Liver (tissue), 9 donors: ENCODE data around the gene CTTNBP2. TPM values are rescaled to one million over a fixed set of nuclear protein-coding genes. Genes with fewer than 3 reads are reported as not detected.

Source experiments
- DNase-seq: peaks from one replicate; pipeline ENCODE4 v3.0.0-alpha.2; 2017; ENCODE audit warnings: low spot score
- H3K27ac ChIP-seq, 2 donors: one replicate each; pipeline ENCODE4 v1.7.0; 2013; ENCODE audit warnings: inconsistent platforms in 2 of 2, low read length in 2 of 2, control low read depth in 1 of 2, low read depth in 1 of 2, mild to moderate bottlenecking in 1 of 2
- H3K27me3 ChIP-seq, 4 donors: one replicate each; pipeline versions ENCODE4 v1.6.1 to v1.7.0; 2013; ENCODE audit warnings: low read length in 3 of 4, inconsistent platforms in 1 of 4, mild to moderate bottlenecking in 1 of 4, moderate library complexity in 1 of 4; ENCODE audit not compliant: control insufficient read depth in 4 of 4, insufficient read depth in 4 of 4
- H3K36me3 ChIP-seq, 4 donors: one replicate each; pipeline versions ENCODE4 v1.6.1 to v1.7.0; 2013; ENCODE audit warnings: low read length in 3 of 4, mild to moderate bottlenecking in 3 of 4, low read depth in 1 of 4, moderate library complexity in 1 of 4; ENCODE audit not compliant: control insufficient read depth in 4 of 4, insufficient read depth in 3 of 4
- H3K4me1 ChIP-seq, 4 donors: one replicate each; pipeline versions ENCODE4 v1.6.1 to v1.7.0; 2013; ENCODE audit warnings: low read length in 3 of 4, mild to moderate bottlenecking in 3 of 4, moderate library complexity in 1 of 4; ENCODE audit not compliant: control insufficient read depth in 4 of 4, insufficient read depth in 4 of 4
- H3K4me3 ChIP-seq, 3 donors: one replicate each; pipeline versions ENCODE4 v1.6.1 to v1.7.0; 2013; ENCODE audit warnings: low read length in 3 of 3, control low read depth in 1 of 3, low read depth in 1 of 3, mild to moderate bottlenecking in 1 of 3
- H3K9ac ChIP-seq, 2 donors: one replicate each; pipeline ENCODE4 v1.7.0; 2013; ENCODE audit warnings: low read length in 2 of 2, mild to moderate bottlenecking in 2 of 2, moderate library complexity in 2 of 2, control low read depth in 1 of 2, low read depth in 1 of 2
- H3K9me3 ChIP-seq, 4 donors: one replicate each; pipeline versions ENCODE4 v1.6.1 to v1.7.0; 2013; ENCODE audit warnings: low read length in 3 of 4; ENCODE audit not compliant: control insufficient read depth in 4 of 4
- ATF3 ChIP-seq: IDR thresholded peaks from 2 replicates; pipeline ENCODE4 v1.6.1; 2016; ENCODE audit warnings: antibody characterized with exemption
- EGR1 ChIP-seq, 2 donors: IDR thresholded peaks; 2 replicates each; pipeline ENCODE4 v1.6.1; 2016 to 2018; ENCODE audit warnings: antibody characterized with exemption in 2 of 2, low read depth in 2 of 2
- FOXA1 ChIP-seq: IDR thresholded peaks from 2 replicates; pipeline ENCODE4 v1.6.1; 2016; ENCODE audit warnings: antibody characterized with exemption
- FOXA2 ChIP-seq: IDR thresholded peaks from 2 replicates; pipeline ENCODE4 v1.6.1; 2016; ENCODE audit warnings: antibody characterized with exemption
- GABPA ChIP-seq, 2 donors: IDR thresholded peaks in 1 of 2; conservative IDR thresholded peaks in 1 of 2; 2 replicates each; pipeline ENCODE4 v1.6.1; 2016; ENCODE audit warnings: antibody characterized with exemption in 2 of 2, mild to moderate bottlenecking in 1 of 2, moderate library complexity in 1 of 2
- HNF4A ChIP-seq, 2 donors: conservative IDR thresholded peaks; 2 replicates each; pipeline ENCODE4 v1.6.1; 2016; ENCODE audit warnings: antibody characterized with exemption in 2 of 2, mild to moderate bottlenecking in 2 of 2
- HNF4G ChIP-seq: IDR thresholded peaks from 2 replicates; pipeline ENCODE4 v1.6.1; 2016; ENCODE audit warnings: antibody characterized with exemption
- JUND ChIP-seq, 2 donors: IDR thresholded peaks; 2 replicates each; pipeline ENCODE4 v1.6.1; 2016; ENCODE audit warnings: antibody characterized with exemption in 2 of 2
- MAX ChIP-seq: IDR thresholded peaks from 2 replicates; pipeline ENCODE4 v1.6.1; 2016; ENCODE audit warnings: antibody characterized with exemption
- NR2F2 ChIP-seq: IDR thresholded peaks from 2 replicates; pipeline ENCODE4 v1.6.1; 2016; ENCODE audit warnings: antibody characterized with exemption
- RAD21 ChIP-seq, 2 donors: IDR thresholded peaks; 2 replicates each; pipeline ENCODE4 v1.6.1; 2016; ENCODE audit warnings: antibody characterized with exemption in 2 of 2, mild to moderate bottlenecking in 2 of 2
- RXRA ChIP-seq, 2 donors: IDR thresholded peaks; 2 replicates each; pipeline ENCODE4 v1.6.1; 2017 to 2018; ENCODE audit warnings: antibody characterized with exemption in 2 of 2, mild to moderate bottlenecking in 1 of 2
- SP1 ChIP-seq: IDR thresholded peaks from 2 replicates; pipeline ENCODE4 v1.6.1; 2018; ENCODE audit warnings: antibody characterized with exemption, mild to moderate bottlenecking
- TAF1 ChIP-seq: conservative IDR thresholded peaks from 2 replicates; pipeline ENCODE4 v1.6.1; 2016; ENCODE audit warnings: antibody characterized with exemption, mild to moderate bottlenecking
- YY1 ChIP-seq: IDR thresholded peaks from 2 replicates; pipeline ENCODE4 v1.6.1; 2016; ENCODE audit warnings: antibody characterized with exemption, mild to moderate bottlenecking
- ZBTB33 ChIP-seq: IDR thresholded peaks from 2 replicates; pipeline ENCODE4 v1.6.1; 2016; ENCODE audit warnings: antibody characterized with exemption
- WGBS: extraction: QIAGEN DNeasy Blood & Tissue Kit; methylation state at CpG from one replicate; pipeline ENCODE4 v1.1.7; 2013; 5-methylcytosine and 5-hydroxymethylcytosine counted together
- polyA plus RNA-seq, 2 donors: library from polyadenylated mRNA; stranded (reverse) in 1 of 2; unstranded in 1 of 2; fragments of 200-250 nt in 1 of 2; fragments of >200 nt in 1 of 2; fragmentation: Nextera tagmentation in 1 of 2; extraction: Ambion mirVana in 1 of 2; gene quantifications; one replicate each; pipeline versions ENCODE4 v1.2.1 to v1.2.3, GENCODE V29; 2013 to 2015
- total RNA-seq, 2 donors: library from RNA; depleted of rRNA; stranded (reverse); fragments of >200 nt; gene quantifications; one replicate each; pipeline ENCODE4 v1.2.3, GENCODE V29; 2014
- TF ChIP-seq, protein P1 (sequence below): fragments of 150-350 bp; IDR thresholded peaks from 2 replicates; pipeline ENCODE4 v1.5.1; 2017; ENCODE audit warnings: improper control_type of control experiment, low read depth, low read length; ENCODE audit not compliant: missing input control
- TF ChIP-seq, protein P2 (sequence below): IDR thresholded peaks from 2 replicates; pipeline ENCODE4 v1.6.1; 2016; ENCODE audit warnings: antibody characterized with exemption, mild to moderate bottlenecking
- donor health status: healthy.
- donor health status: healthy.
- donor health status: healthy.
- donor health status: healthy.
- donor health status: healthy.

The CTTNBP2 gene
- total and polyA plus RNA-seq, 4 donors = 1.2 to 1.7 (median 1.5) TPM

GRCh38 chr7:117724898-117725297 lies 148.3 kb downstream of the CTTNBP2 start:
- H3K27ac ChIP-seq = no peak overlapping the region
- H3K4me3 ChIP-seq = no peak overlapping the region
- no peaks in the 10 kb centered on the region for H3K9me3 ChIP-seq
- 98% methylated on average over 3 of the region's 3 CpGs for WGBS
- no peak overlapping the region for H3K9ac ChIP-seq
- no peak for DNase-seq
- H3K27me3 ChIP-seq = peaks cover 0 to 2% (median 0%) of the 10 kb centered on the region in 4 donors
- TF ChIP-seq EGR1 (IDR thresholded peaks at IDR 0.05; ENCODE audit: low read depth in 2 of 2) (no peak), TAF1 (no peak), NR2F2 (no peak), ZBTB33 (no peak), RXRA (IDR thresholded peaks at IDR 0.05) (no peak), GABPA (IDR thresholded peaks at IDR 0.05 in 1 of 2, conservative IDR thresholded peaks at IDR 0.05 in 1 of 2) (no peak), FOXA2 (no peak)
- TF ChIP-seq, protein P1, sequence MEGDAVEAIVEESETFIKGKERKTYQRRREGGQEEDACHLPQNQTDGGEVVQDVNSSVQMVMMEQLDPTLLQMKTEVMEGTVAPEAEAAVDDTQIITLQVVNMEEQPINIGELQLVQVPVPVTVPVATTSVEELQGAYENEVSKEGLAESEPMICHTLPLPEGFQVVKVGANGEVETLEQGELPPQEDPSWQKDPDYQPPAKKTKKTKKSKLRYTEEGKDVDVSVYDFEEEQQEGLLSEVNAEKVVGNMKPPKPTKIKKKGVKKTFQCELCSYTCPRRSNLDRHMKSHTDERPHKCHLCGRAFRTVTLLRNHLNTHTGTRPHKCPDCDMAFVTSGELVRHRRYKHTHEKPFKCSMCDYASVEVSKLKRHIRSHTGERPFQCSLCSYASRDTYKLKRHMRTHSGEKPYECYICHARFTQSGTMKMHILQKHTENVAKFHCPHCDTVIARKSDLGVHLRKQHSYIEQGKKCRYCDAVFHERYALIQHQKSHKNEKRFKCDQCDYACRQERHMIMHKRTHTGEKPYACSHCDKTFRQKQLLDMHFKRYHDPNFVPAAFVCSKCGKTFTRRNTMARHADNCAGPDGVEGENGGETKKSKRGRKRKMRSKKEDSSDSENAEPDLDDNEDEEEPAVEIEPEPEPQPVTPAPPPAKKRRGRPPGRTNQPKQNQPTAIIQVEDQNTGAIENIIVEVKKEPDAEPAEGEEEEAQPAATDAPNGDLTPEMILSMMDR = no peak
- no peaks in the 10 kb centered on the region for H3K4me1 ChIP-seq
- H3K36me3 ChIP-seq = no peaks in the 10 kb centered on the region

GRCh38 chr7:117719377-117719776 lies 153.9 kb downstream of the CTTNBP2 start:
- TF ChIP-seq EGR1 (IDR thresholded peaks at IDR 0.05; ENCODE audit: low read depth in 2 of 2) (no peak), FOXA2 (no peak), JUND (IDR thresholded peaks at IDR 0.05) (no peak), NR2F2 (no peak), SP1 (no peak), RXRA (IDR thresholded peaks at IDR 0.05) (no peak), YY1 (no peak), HNF4G (no peak), ZBTB33 (no peak), TAF1 (no peak), ATF3 (no peak), RAD21 (IDR thresholded peaks at IDR 0.05) (no peak), HNF4A (conservative IDR thresholded peaks at IDR 0.05) (no peak), MAX (no peak), GABPA (IDR thresholded peaks at IDR 0.05 in 1 of 2, conservative IDR thresholded peaks at IDR 0.05 in 1 of 2) (no peak), FOXA1 (no peak)
- TF ChIP-seq, protein P2, sequence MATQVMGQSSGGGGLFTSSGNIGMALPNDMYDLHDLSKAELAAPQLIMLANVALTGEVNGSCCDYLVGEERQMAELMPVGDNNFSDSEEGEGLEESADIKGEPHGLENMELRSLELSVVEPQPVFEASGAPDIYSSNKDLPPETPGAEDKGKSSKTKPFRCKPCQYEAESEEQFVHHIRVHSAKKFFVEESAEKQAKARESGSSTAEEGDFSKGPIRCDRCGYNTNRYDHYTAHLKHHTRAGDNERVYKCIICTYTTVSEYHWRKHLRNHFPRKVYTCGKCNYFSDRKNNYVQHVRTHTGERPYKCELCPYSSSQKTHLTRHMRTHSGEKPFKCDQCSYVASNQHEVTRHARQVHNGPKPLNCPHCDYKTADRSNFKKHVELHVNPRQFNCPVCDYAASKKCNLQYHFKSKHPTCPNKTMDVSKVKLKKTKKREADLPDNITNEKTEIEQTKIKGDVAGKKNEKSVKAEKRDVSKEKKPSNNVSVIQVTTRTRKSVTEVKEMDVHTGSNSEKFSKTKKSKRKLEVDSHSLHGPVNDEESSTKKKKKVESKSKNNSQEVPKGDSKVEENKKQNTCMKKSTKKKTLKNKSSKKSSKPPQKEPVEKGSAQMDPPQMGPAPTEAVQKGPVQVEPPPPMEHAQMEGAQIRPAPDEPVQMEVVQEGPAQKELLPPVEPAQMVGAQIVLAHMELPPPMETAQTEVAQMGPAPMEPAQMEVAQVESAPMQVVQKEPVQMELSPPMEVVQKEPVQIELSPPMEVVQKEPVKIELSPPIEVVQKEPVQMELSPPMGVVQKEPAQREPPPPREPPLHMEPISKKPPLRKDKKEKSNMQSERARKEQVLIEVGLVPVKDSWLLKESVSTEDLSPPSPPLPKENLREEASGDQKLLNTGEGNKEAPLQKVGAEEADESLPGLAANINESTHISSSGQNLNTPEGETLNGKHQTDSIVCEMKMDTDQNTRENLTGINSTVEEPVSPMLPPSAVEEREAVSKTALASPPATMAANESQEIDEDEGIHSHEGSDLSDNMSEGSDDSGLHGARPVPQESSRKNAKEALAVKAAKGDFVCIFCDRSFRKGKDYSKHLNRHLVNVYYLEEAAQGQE = no peak
- TF ChIP-seq, protein P1 = no peak
- WGBS = 76% methylated on average over 3 of the region's 3 CpGs

More at GRCh38 chr7:117719377-117719776, 153.9 kb downstream of the CTTNBP2 start:
- Histone ChIP-seq H3K27me3 (peaks cover 0 to 2% (median 0%) of the 10 kb centered on the region in 4 donors), H3K27ac (no peak overlapping the region), H3K36me3 (no peaks in the 10 kb centered on the region), H3K9ac (no peak overlapping the region), H3K4me3 (no peak overlapping the region), H3K4me1 (no peaks in the 10 kb centered on the region), H3K9me3 (no peaks in the 10 kb centered on the region)
- DNase-seq = no peak
